WI38 (cell line): ENCODE results near the gene GAL3ST1.
"Not testable (repeated sequence)": the region's sequence is repeated elsewhere in the genome, so short reads cannot be mapped to it uniquely, and the experiment has no call there.

Source experiments
- H3K4me3 ChIP-seq: 2 replicates; pipeline ENCODE4 v1.5.1; 2011; ENCODE audit warnings: low read depth, mild to moderate bottlenecking, control low read depth, low read length
- CTCF ChIP-seq: IDR thresholded peaks from 2 replicates; pipeline ENCODE4 v1.5.1; 2012; ENCODE audit warnings: low read depth, mild to moderate bottlenecking, control low read depth, low read length

The GAL3ST1 gene

DNA sequence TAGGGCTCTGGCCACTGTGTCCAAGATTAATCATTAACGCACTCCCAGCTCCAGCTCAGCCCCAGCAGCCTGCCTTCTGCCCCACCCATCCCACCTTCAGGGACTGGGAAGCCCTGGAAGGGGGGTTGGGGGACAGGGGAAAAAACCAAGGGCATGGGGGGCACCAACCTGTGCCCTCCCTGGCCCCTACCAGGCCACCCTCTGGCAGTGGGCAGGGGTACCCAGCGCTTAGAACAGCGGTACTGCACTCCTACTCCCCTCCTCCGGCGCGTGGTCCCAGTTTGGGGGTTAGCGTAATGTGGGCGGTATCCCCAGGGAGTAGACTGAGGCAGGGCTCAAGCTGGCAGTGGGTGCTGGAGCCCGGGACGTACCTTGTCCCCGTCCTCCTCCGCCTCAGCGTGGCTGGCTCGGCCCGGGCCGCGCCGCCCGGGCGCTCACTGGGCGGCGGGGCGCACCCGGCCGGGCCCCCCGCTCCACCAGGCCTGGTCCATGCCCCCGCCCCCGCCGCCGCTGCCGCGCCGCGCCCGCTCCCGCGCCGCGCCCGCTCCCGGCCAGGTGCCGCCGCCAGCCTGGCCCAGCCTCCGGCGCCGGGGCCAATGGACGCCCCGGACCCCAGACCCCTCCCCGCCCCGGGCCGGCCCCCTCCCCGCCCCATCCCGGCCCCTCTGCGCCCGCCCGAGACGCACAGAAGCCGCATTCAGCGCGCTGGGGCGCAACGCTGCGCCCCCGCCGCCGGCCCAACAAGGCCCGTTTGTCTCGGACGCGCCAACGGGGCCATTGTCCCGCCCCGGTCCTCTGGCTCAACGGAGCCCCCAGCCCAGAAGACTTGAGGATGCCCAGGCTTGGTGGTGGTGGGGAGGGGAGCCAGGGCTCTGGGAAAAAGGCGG, at the start of gene GAL3ST1:
Gene GAL3ST1 (minus strand): TSS at position 571 of the 887 bp plus-strand sequence. CDS start 17,273 bp downstream, outside the sequence.
- H3K4me3 ChIP-seq, result no peak within 1 kb of the TSS
- no peak for TF ChIP-seq CTCF

DNA sequence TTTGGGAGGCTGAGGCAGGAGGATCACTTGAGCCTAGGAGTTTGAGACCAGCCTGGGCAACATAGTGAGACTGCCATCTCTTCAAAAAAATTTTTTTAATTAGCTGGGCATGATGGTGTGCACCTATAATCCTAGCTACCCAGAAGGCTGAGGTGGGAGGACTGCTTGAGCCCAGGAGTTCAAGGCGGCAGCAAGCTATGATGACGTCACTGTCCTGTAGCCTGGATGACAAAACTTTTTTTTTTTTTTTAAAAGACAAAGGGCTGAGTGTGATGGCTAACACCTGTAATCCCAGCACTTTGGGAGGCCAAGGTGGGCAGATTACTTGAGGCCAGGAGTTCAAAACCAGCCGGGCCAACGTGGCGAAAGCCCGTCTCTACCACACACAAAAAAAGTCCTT, 45.4 kb upstream of the GAL3ST1 start:
- H3K4me3 ChIP-seq, result not testable (repeated sequence)

DNA sequence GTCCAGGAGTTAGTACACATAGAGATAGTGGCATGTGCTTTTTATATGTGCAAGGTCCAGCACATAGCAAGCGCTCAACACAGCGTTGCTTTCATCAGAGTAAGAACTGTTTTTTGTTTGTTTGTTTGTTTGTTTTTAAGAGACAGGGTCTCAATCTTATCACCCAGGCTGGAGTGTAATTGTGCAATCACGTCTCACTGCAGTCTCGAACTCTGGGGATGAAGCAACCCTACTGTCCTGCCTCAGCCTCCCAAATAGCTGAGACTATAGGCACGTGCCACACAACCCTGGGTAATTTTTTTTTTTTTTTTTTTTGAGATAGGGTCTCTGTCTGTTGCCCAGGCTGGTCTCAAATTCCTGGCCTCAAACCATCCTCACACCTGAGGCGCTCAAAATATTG, 43.4 kb upstream of the GAL3ST1 start:
- H3K4me3 ChIP-seq, result no peak overlapping the region
- no peak for TF ChIP-seq CTCF

DNA sequence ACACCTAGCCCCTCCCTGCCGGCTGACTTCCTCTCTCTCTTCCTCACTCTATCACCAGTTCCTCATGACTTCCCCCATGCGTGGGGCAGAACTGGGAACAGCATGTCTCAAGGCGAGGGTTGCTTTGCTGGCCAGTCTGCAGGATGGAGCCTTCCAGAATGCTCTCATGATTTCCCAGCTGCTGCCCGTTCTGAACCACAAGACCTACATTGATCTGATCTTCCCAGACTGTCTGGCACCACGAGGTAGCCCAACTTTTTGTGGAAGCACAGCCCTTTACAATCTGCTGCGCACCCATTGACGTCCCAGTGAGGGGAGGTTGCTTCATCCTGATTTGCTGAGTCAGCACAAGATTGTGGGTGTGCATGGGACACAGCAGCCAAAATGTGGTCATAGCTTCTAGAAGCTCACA, 41.1 kb upstream of the GAL3ST1 start:
- no peak overlapping the region for H3K4me3 ChIP-seq
- TF ChIP-seq CTCF, result no peak

DNA sequence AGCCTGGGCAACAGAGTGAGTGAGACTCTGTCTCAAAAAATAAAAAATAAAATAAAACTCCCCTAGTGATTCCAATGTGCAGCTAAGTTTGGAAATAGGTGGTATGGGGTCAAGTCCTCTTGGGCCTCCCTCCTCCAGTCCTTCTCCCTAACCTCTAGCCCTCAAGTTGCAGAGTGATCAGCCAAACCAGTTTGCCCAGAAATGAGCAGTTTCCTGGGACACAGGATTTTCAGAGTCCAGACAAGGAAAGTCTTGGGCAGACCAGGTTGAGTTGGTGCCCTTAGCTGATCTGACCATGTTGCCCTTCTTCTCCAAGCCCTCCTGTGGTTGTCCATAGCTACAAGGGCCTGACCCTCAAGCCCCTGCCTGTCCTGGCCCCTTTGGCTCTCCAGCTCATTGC, 40.4 kb upstream of the GAL3ST1 start:
- TF ChIP-seq CTCF, result no peak
- H3K4me3 ChIP-seq, result no peak overlapping the region

DNA sequence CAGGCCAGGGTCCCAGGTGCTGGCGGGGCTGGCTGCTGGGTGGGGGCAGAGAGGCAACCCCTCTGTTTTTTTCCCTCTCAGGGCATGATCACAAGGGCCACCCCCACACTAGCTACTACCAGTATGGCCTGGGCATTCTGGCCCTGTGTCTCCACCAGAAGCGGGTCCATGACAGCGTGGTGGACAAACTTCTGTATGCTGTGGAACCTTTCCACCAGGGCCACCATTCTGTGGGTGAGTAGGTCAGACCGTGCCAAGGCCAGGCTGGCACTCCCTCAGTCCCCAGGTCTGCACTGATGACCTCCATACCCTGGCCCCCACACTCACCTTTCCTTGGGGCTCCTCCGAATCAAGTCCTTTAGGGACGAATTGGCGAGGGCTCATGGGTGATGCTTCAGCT, 39.8 kb upstream of the GAL3ST1 start:
- no peak for TF ChIP-seq CTCF
- H3K4me3 ChIP-seq, result no peak overlapping the region

- TF ChIP-seq CTCF, result no peak
- H3K4me3 ChIP-seq, result no peak overlapping the region
Measured at GRCh38 chr22:30612789-30613188, 38.3 kb upstream of the GAL3ST1 start.
